Uterus (tissue), 2 donors: ENCODE measurements around the gene FAM78A.

ENCODE experiments used
- POLR2A ChIP-seq, 2 donors: fragments of 450-650 bp; IDR thresholded peaks; one replicate each; pipeline ENCODE4 v1.6.1; 2016; ENCODE audit warnings: antibody characterized with exemption in 2 of 2, mild to moderate bottlenecking in 1 of 2, moderate library complexity in 1 of 2
- TF ChIP-seq, protein P1 (sequence below), 4 experiments: fragments of 200-600 bp in 2 of 4; fragments of 450-650 bp in 2 of 4; sonication (generic) in 2 of 4; IDR thresholded peaks; one replicate each; pipeline ENCODE4 v1.5.1; 2016 to 2019; ENCODE audit warnings: antibody characterized with exemption in 4 of 4, mild to moderate bottlenecking in 2 of 4, moderate library complexity in 1 of 4

- TF ChIP-seq POLR2A (IDR thresholded peaks at IDR 0.05) = no peak
- TF ChIP-seq, protein P1, sequence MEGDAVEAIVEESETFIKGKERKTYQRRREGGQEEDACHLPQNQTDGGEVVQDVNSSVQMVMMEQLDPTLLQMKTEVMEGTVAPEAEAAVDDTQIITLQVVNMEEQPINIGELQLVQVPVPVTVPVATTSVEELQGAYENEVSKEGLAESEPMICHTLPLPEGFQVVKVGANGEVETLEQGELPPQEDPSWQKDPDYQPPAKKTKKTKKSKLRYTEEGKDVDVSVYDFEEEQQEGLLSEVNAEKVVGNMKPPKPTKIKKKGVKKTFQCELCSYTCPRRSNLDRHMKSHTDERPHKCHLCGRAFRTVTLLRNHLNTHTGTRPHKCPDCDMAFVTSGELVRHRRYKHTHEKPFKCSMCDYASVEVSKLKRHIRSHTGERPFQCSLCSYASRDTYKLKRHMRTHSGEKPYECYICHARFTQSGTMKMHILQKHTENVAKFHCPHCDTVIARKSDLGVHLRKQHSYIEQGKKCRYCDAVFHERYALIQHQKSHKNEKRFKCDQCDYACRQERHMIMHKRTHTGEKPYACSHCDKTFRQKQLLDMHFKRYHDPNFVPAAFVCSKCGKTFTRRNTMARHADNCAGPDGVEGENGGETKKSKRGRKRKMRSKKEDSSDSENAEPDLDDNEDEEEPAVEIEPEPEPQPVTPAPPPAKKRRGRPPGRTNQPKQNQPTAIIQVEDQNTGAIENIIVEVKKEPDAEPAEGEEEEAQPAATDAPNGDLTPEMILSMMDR (IDR thresholded peaks at IDR 0.05) = no peak
Observed at GRCh38 chr9:131284856-131285255, 8.5 kb upstream of the FAM78A start.
